Vagina (tissue), 2 donors: ENCODE data around the gene CFAP47.

ENCODE experiments used
- POLR2A ChIP-seq, 2 donors: fragments of 450-650 bp; IDR thresholded peaks; one replicate each; pipeline ENCODE4 v1.6.1; 2017; ENCODE audit warnings: antibody characterized with exemption in 2 of 2, mild to moderate bottlenecking in 2 of 2, moderate library complexity in 2 of 2
- POLR2AphosphoS5 ChIP-seq, 2 donors: sonication (generic); formaldehyde crosslinking; IDR thresholded peaks; one replicate each; pipeline ENCODE4 v1.9.0; 2017; ENCODE audit warnings: antibody characterized with exemption in 2 of 2, mild to moderate bottlenecking in 2 of 2, low read depth in 1 of 2; ENCODE audit not compliant: insufficient read depth in 1 of 2
- TF ChIP-seq, protein P1 (sequence below), 3 experiments: fragments of 450-650 bp in 2 of 3; fragments of 200-600 bp in 1 of 3; sonication (generic) in 1 of 3; IDR thresholded peaks; one replicate each; pipeline ENCODE4 v1.5.1; 2017 to 2019; ENCODE audit warnings: antibody characterized with exemption in 3 of 3, mild to moderate bottlenecking in 2 of 3, moderate library complexity in 2 of 3

DNA sequence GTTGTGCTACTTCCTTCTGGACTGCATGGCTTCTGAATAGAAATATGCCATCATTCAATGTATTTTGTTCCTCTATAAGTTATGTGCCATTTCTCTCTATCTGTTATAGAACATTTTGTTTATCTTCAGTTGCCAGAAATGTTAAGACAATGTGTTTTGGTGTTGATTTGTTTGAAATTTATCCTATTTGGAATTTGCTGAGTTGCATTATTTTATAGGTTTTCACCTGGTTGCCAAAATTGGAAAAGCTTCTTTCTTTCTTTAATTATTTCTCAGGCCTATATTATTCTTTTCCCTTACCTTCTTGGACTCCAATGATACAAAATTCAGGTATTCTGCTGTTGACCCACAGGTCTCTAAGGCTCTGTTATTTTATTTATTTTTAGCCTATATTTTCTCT, 33.4 kb upstream of the CFAP47 start:
- no peak for TF ChIP-seq POLR2A (IDR thresholded peaks at IDR 0.05)
- TF ChIP-seq, protein P1, sequence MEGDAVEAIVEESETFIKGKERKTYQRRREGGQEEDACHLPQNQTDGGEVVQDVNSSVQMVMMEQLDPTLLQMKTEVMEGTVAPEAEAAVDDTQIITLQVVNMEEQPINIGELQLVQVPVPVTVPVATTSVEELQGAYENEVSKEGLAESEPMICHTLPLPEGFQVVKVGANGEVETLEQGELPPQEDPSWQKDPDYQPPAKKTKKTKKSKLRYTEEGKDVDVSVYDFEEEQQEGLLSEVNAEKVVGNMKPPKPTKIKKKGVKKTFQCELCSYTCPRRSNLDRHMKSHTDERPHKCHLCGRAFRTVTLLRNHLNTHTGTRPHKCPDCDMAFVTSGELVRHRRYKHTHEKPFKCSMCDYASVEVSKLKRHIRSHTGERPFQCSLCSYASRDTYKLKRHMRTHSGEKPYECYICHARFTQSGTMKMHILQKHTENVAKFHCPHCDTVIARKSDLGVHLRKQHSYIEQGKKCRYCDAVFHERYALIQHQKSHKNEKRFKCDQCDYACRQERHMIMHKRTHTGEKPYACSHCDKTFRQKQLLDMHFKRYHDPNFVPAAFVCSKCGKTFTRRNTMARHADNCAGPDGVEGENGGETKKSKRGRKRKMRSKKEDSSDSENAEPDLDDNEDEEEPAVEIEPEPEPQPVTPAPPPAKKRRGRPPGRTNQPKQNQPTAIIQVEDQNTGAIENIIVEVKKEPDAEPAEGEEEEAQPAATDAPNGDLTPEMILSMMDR (IDR thresholded peaks at IDR 0.05), result no peak
- TF ChIP-seq POLR2AphosphoS5 (IDR thresholded peaks at IDR 0.05; ENCODE audit: insufficient read depth in 1 of 2, low read depth in 1 of 2), result no peak
